Activated T-cell treated with anti-CD3 and anti-CD28 coated beads, Interleukin-2, amount 50 U/mL, for 48 hours (primary cell): Measurements from ENCODE around the gene FLRT1.
A peak's percentile ranks its signal among the peaks of the same experiment; 100 is the strongest.

Experiments
- DNase-seq, 2 experiments: peaks; one replicate each; pipeline ENCODE4 v3.0.0-alpha.2; 2020

Gene FLRT1

GRCh38 chr11:64048042-64048854 lies 12.5 kb downstream of the FLRT1 start:
- DNase-seq: no peak

GRCh38 chr11:64049509-64049908 lies 13.8 kb downstream of the FLRT1 start:
- DNase-seq: no peak

- no peak for DNase-seq
Measured at GRCh38 chr11:64051297-64051696, 15.6 kb downstream of the FLRT1 start.

- DNase-seq: no peak
Measured at GRCh38 chr11:64052436-64052835, 16.7 kb downstream of the FLRT1 start.

GRCh38 chr11:64052938-64053622 lies 17.3 kb downstream of the FLRT1 start:
- DNase-seq: no peak

GRCh38 chr11:64053699-64054098 lies 18.0 kb downstream of the FLRT1 start:
- DNase-seq: no peak

- DNase-seq: no peak
Measured at GRCh38 chr11:64055077-64055476, 19.3 kb downstream of the FLRT1 start.

GRCh38 chr11:64056213-64056785 lies 20.6 kb downstream of the FLRT1 start:
- no peak for DNase-seq

GRCh38 chr11:64056861-64057260 lies 21.1 kb downstream of the FLRT1 start:
- no peak for DNase-seq

- no peak for DNase-seq
Measured at GRCh38 chr11:64057890-64058289, 22.2 kb downstream of the FLRT1 start.

- DNase-seq: no peak
Measured at GRCh38 chr11:64058494-64058893, 22.8 kb downstream of the FLRT1 start.

- DNase-seq: no peak
Measured at GRCh38 chr11:64059339-64060140, 23.8 kb downstream of the FLRT1 start.

GRCh38 chr11:64060263-64060860 lies 24.6 kb downstream of the FLRT1 start:
- no peak for DNase-seq

- peak; percentile 64 to 71 for DNase-seq
Measured at GRCh38 chr11:64060861-64061444, 25.2 kb downstream of the FLRT1 start.

- no peak for DNase-seq
Measured at GRCh38 chr11:64062185-64063039, 26.7 kb downstream of the FLRT1 start.

GRCh38 chr11:64063777-64064176 lies 28.0 kb downstream of the FLRT1 start:
- no peak for DNase-seq

- DNase-seq: no peak
Measured at GRCh38 chr11:64064374-64065140, 28.8 kb downstream of the FLRT1 start.

GRCh38 chr11:64065141-64065465 lies 29.4 kb downstream of the FLRT1 start:
- DNase-seq: no peak

- DNase-seq: no peak
Measured at GRCh38 chr11:64065712-64066111, 30.0 kb downstream of the FLRT1 start.

- no peak for DNase-seq
Measured at GRCh38 chr11:64067230-64067993, 31.7 kb downstream of the FLRT1 start.
